GM12878 (cell line): Measurements from ENCODE around the gene NBPF3. TPM values are rescaled to one million over a fixed set of nuclear protein-coding genes. Genes with fewer than 3 reads are reported as not detected.

ENCODE experiments used
- ATAC-seq: fragments of 200-7000 bp; cut with Tn5 transposase; 3 replicates; pipeline ENCODE4 v1.9.1; 2020; ENCODE audit warnings: mild to moderate bottlenecking, moderate library complexity
- BruUV-seq: library from RNA; stranded (reverse); fragments of 400-500 nt; replicated peaks from 2 replicates; lab custom pipeline; 2021; lab: Mats Ljungman, UMichigan
- CTCF ChIA-PET: fragments of 300-600 bp; sonication (Branson Sonifier 250); formaldehyde crosslinking; extraction: SDS; loops from one replicate; lab custom pipeline; 2021; ENCODE audit warnings: inconsistent platforms; lab: Yijun Ruan, JAX
- POLR2A ChIA-PET: fragments of 350-600 bp; formaldehyde crosslinking; extraction: SDS; loops from one replicate; lab custom pipeline; 2021; ENCODE audit warnings: inconsistent platforms; lab: Charles Lee
- RAD21 ChIA-PET: fragments of 300-600 bp; sonication (Branson Sonifier 250); formaldehyde crosslinking; loops from one replicate; lab custom pipeline; 2023; ENCODE audit warnings: antibody characterized with exemption; ENCODE audit not compliant: unreplicated experiment; lab: Charles Lee
- SMC1A ChIA-PET: fragments of 300-600 bp; sonication (Branson Sonifier 250); formaldehyde crosslinking; loops from one replicate; lab custom pipeline; 2023; ENCODE audit not compliant: unreplicated experiment, uncharacterized antibody; lab: Charles Lee
- DNase-seq: peaks from one replicate; pipeline ENCODE4 v3.0.0-alpha.2; 2011; ENCODE audit warnings: low read depth, low spot score
- FAIRE-seq: peaks from 3 replicates; lab custom pipeline; 2011; peaks lifted over from hg19 to GRCh38; lab: Jason Lieb, UNC
- H2AFZ ChIP-seq: 2 replicates; pipeline ENCODE4 v1.6.0; 2011; ENCODE audit warnings: low read depth, low read length, control low read depth; ENCODE audit not compliant: control insufficient read depth
- H3K27ac ChIP-seq: 2 replicates; pipeline ENCODE4 v1.5.1; 2011; ENCODE audit warnings: control low read depth; ENCODE audit not compliant: control insufficient read depth, insufficient read depth
- H3K27me3 ChIP-seq, 2 experiments: replicated peaks in 1 of 2; 2 replicates each; pipeline versions ENCODE4 v1.6.0 to v1.6.1; 2011; ENCODE audit warnings: low read length in 1 of 2; ENCODE audit not compliant: control insufficient read depth in 2 of 2, insufficient read depth in 2 of 2
- H3K36me3 ChIP-seq, 2 experiments: 2 replicates each; pipeline ENCODE4 v1.5.1; 2011; ENCODE audit warnings: low read length in 1 of 2; ENCODE audit not compliant: control insufficient read depth in 2 of 2, insufficient read depth in 2 of 2
- H3K4me1 ChIP-seq: 2 replicates; pipeline ENCODE4 v1.6.1; 2011; ENCODE audit warnings: mild to moderate bottlenecking, low read length, moderate library complexity, mixed read lengths; ENCODE audit not compliant: control insufficient read depth, insufficient read depth
- H3K4me2 ChIP-seq: 2 replicates; pipeline ENCODE4 v1.6.0; 2011; ENCODE audit warnings: control low read depth; ENCODE audit not compliant: control insufficient read depth, insufficient read depth
- H3K4me3 ChIP-seq: fragments of 200-600 bp; sonication (generic); 2 replicates; pipeline ENCODE4 v1.5.1; 2016
- H3K79me2 ChIP-seq: 2 replicates; pipeline ENCODE4 v1.6.0; 2011; ENCODE audit warnings: low read length; ENCODE audit not compliant: control insufficient read depth, insufficient read depth
- H3K9ac ChIP-seq: 2 replicates; pipeline ENCODE4 v1.8.0; 2011; ENCODE audit warnings: low read length, control low read depth, mixed read lengths; ENCODE audit not compliant: control insufficient read depth, insufficient read depth
- H3K9me3 ChIP-seq: replicated peaks from 3 replicates; pipeline ENCODE4 v1.5.1; 2011; ENCODE audit warnings: mild to moderate bottlenecking, low read length; ENCODE audit not compliant: control insufficient read depth, insufficient read depth
- H4K20me1 ChIP-seq: 2 replicates; pipeline ENCODE4 v1.6.0; 2011; ENCODE audit not compliant: control insufficient read depth, insufficient read depth
- BHLHE40 ChIP-seq, 2 experiments: fragments of 450-650 bp in 1 of 2; IDR thresholded peaks; 2 replicates each; pipeline ENCODE4 v1.6.1; 2011 to 2017; ENCODE audit warnings: low read depth in 2 of 2, borderline replicate concordance in 1 of 2, improper control_type of control experiment in 1 of 2, low read length in 1 of 2, mild to moderate bottlenecking in 1 of 2
- BMI1 ChIP-seq: fragments of 450-650 bp; IDR thresholded peaks from 2 replicates; pipeline ENCODE4 v1.6.1; 2016; ENCODE audit warnings: mild to moderate bottlenecking, moderate library complexity, borderline replicate concordance
- HDAC2 ChIP-seq: fragments of 200-600 bp; sonication (generic); IDR thresholded peaks from 2 replicates; pipeline ENCODE4 v1.6.1; 2017
- RAD21 ChIP-seq: IDR thresholded peaks from 2 replicates; pipeline ENCODE4 v1.6.1; 2011; ENCODE audit warnings: mild to moderate bottlenecking, low read depth, low read length, moderate library complexity; ENCODE audit not compliant: insufficient read depth
- RB1 ChIP-seq: fragments of 450-650 bp; formaldehyde crosslinking; IDR thresholded peaks from 2 replicates; pipeline ENCODE4 v1.6.1; 2017; ENCODE audit warnings: mild to moderate bottlenecking, borderline replicate concordance
- RELA ChIP-seq: fragments of 450-650 bp; IDR thresholded peaks from 2 replicates; pipeline ENCODE4 v1.8.0; 2014; ENCODE audit warnings: borderline replicate concordance; ENCODE audit not compliant: partially characterized antibody
- SKIL ChIP-seq: fragments of 450-650 bp; IDR thresholded peaks from 2 replicates; pipeline ENCODE4 v1.6.1; 2017; ENCODE audit warnings: mild to moderate bottlenecking, low read depth, inconsistent platforms; ENCODE audit not compliant: poor library complexity, severe bottlenecking
- ZNF384 ChIP-seq: IDR thresholded peaks from 2 replicates; pipeline ENCODE4 v1.6.1; 2012; ENCODE audit warnings: low read depth, mild to moderate bottlenecking, low read length, improper control_type of control experiment, borderline replicate concordance
- WGBS: methylation state at CpG from one replicate; pipeline ENCODE4 v1.1.6; 2016; ENCODE audit warnings: low lambda C conversion rate; ENCODE audit not compliant: insufficient replicate concordance, insufficient coverage; ENCODE audit errors: missing lambda C conversion rate; 5-methylcytosine and 5-hydroxymethylcytosine counted together
- in situ Hi-C: fragments of 300-500 bp; cut with MboI; formaldehyde crosslinking; loops from 9 replicates; pipeline ENCODE4 v1.14.3; 2018; ENCODE audit warnings: mixed read lengths
- intact Hi-C: fragments of 100-400 bp; cut with micrococcal nuclease; formaldehyde crosslinking; loops from one replicate; pipeline ENCODE4 v1.14.2; 2022; ENCODE audit not compliant: unreplicated experiment
- polyA plus RNA-seq, 11 experiments: library from polyadenylated mRNA; depleted of rRNA in 4 of 11; unstranded in 6 of 11; stranded (reverse) in 5 of 11; fragments of >200 nt; fragmentation: Nextera tagmentation in 4 of 11; fragmentation: Illumina TruSeq in 1 of 11; extraction: Ambion mirVana in 4 of 11; extraction: Trizol in 1 of 11; gene quantifications; 1 replicate in 1 of 11; 2 replicates in 10 of 11; pipeline versions ENCODE4 v1.2.1 to v1.2.3, GENCODE V29; 2011 to 2016; ENCODE audit warnings: inconsistent platforms in 2 of 11, missing spikeins in 2 of 11, low read depth in 1 of 11
- total RNA-seq, 4 experiments: library from RNA; depleted of rRNA in 3 of 4; stranded (reverse); fragments of >200 nt in 3 of 4; fragmentation: Illumina TruSeq in 1 of 4; extraction: Trizol in 1 of 4; gene quantifications; 2 replicates each; pipeline versions ENCODE4 v1.2.1 to v1.2.3, GENCODE V29; 2013 to 2021
- TF ChIP-seq, protein P1 (sequence below): fragments of 150-350 bp; IDR thresholded peaks from 2 replicates; pipeline ENCODE4 v1.6.1; 2016; ENCODE audit warnings: low read depth, low read length

The NBPF3 gene
- total and polyA plus RNA-seq, 10 of the 15 experiments (the other 5 are each of a cell fraction or from before 2014, with no cell fraction given): 0.56 to 4.4 (median 2.7) TPM

DNA sequence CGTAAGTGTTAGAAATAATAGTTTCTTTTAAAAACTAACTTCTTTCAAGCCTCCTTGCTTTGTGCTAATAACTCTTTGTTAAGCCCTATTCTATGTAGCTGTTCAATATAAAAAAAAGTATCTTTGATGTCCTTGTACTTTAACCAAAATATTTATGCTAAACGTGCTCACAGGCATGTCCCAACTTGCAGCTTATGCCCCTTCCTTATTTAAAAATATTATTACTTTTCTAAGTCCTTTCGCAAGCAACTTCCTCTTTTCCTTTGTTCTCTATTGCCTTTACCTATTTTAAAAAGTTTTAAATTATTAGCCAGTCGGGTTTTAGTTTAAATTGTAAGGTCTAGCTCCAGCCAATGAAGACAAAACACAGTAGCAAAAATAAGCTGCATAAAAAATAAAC, 43.4 kb upstream of the NBPF3 start:
- Histone ChIP-seq H3K4me1 (peaks cover 4% of the 10 kb centered on the region), H3K9me3 (no peaks in the 10 kb centered on the region; the same call in 2 of the 3 replicates), H3K9ac (no peak overlapping the region), H4K20me1 (no peaks in the 10 kb centered on the region), H3K4me2 (no peak overlapping the region; the same call in 1 of the 2 replicates), H3K27me3 (no peaks in the 10 kb centered on the region; a peak in 1 of 4 replicates), H3K4me3 (no peak overlapping the region), H3K79me2 (no peaks in the 10 kb centered on the region), H3K27ac (no peak overlapping the region), H2AFZ (no peak overlapping the region; the same call in 1 of the 2 replicates), H3K36me3 (no peaks in the 10 kb centered on the region)
- DNase-seq (no peak), FAIRE-seq (no peak), ATAC-seq (no peak)
- intact Hi-C loops (no loop called here), in situ Hi-C loops (no loop called here)
- ChIA-PET CTCF (no interaction called here), POLR2A (no interaction called here), RAD21 (no interaction called here), SMC1A (no interaction called here)
- 22% methylated on average over 4 of the region's 4 CpGs for WGBS
- TF ChIP-seq HDAC2 (no peak), BHLHE40 (IDR thresholded peaks at IDR 0.05; ENCODE audit: borderline replicate concordance in 1 of 2, low read depth in 2 of 2, low read length in 1 of 2) (peak in 1 of 2 experiments; percentile 57; a peak in 1 of 4 replicates), SKIL (peak; percentile 27), RELA (no peak)
- BruUV-seq: no TSS peak

DNA sequence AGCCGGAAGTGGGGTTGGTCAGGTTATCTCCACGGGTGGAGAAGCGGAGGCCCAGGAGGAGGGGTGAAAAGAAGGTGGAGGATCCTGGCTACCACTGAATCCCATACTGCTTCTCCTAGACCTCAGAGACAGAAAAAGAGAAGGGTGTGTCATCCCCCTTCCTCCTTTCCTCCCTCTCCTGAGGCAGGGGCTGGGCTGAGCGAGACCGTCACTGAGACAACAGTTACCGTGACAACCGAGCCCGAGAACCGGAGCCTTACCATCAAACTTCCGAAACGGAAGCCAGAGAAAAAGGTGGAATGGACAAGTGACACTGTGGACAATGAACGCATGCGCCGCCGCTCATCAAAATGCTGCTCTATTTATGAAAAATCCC, 42.1 kb upstream of the NBPF3 start:
- H3K36me3 ChIP-seq: no peaks in the 10 kb centered on the region
- BruUV-seq: no TSS peak
- H3K27ac ChIP-seq: no peak overlapping the region
- DNase-seq: no peak
- in situ Hi-C loops: no loop called here
- peak; percentile 18; the same call in 2 of the 3 replicates for ATAC-seq
- ChIA-PET SMC1A (no interaction called here), RAD21 (no interaction called here)
- no peaks in the 10 kb centered on the region for H3K79me2 ChIP-seq
- no peaks in the 10 kb centered on the region for H4K20me1 ChIP-seq
- TF ChIP-seq ZNF384 (no peak), BMI1 (peak; percentile 47; the same call in 1 of the 2 replicates), RAD21 (no peak), RB1 (no peak)
- TF ChIP-seq, protein P1, sequence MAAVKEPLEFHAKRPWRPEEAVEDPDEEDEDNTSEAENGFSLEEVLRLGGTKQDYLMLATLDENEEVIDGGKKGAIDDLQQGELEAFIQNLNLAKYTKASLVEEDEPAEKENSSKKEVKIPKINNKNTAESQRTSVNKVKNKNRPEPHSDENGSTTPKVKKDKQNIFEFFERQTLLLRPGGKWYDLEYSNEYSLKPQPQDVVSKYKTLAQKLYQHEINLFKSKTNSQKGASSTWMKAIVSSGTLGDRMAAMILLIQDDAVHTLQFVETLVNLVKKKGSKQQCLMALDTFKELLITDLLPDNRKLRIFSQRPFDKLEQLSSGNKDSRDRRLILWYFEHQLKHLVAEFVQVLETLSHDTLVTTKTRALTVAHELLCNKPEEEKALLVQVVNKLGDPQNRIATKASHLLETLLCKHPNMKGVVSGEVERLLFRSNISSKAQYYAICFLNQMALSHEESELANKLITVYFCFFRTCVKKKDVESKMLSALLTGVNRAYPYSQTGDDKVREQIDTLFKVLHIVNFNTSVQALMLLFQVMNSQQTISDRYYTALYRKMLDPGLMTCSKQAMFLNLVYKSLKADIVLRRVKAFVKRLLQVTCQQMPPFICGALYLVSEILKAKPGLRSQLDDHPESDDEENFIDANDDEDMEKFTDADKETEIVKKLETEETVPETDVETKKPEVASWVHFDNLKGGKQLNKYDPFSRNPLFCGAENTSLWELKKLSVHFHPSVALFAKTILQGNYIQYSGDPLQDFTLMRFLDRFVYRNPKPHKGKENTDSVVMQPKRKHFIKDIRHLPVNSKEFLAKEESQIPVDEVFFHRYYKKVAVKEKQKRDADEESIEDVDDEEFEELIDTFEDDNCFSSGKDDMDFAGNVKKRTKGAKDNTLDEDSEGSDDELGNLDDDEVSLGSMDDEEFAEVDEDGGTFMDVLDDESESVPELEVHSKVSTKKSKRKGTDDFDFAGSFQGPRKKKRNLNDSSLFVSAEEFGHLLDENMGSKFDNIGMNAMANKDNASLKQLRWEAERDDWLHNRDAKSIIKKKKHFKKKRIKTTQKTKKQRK: no peak
- TF ChIP-seq, all 136 proteins: peak for 1
- H3K9ac ChIP-seq: no peak overlapping the region
- H3K4me3 ChIP-seq: no peak overlapping the region
- H3K27me3 ChIP-seq: no peaks in the 10 kb centered on the region; a peak in 1 of 4 replicates
- WGBS: 25% methylated on average over 15 of the region's 15 CpGs
- intact Hi-C loops: no loop called here
- H2AFZ ChIP-seq: peak overlapping the region; percentile 81
- H3K4me2 ChIP-seq: peak overlapping the region; percentile 60; the same call in 1 of the 2 replicates
- ChIA-PET CTCF (no interaction called here), POLR2A (no interaction called here)
- peaks cover 4% of the 10 kb centered on the region for H3K4me1 ChIP-seq
- no peak for FAIRE-seq
- H3K9me3 ChIP-seq: no peaks in the 10 kb centered on the region; the same call in 2 of the 3 replicates
